ENCODE results near the gene SPINT1. TPM values are rescaled to one million over a fixed set of nuclear protein-coding genes. Genes with fewer than 3 reads are reported as not detected.
A peak's percentile ranks its signal among the peaks of the same experiment; 100 is the strongest.

SPINT1 gene
- total and polyA plus RNA-seq, 12 donors, result 0.17 to 1.9 (median 0.43) TPM; not detected in 1

- Histone ChIP-seq H3K36me3 (no peaks in the 10 kb centered on the region), H3K4me1 (no peaks in the 10 kb centered on the region), H3K27me3 (peaks cover 0 to 15% (median 0%) of the 10 kb centered on the region in 7 donors), H3K9me3 (no peaks in the 10 kb centered on the region), H3K27ac (no peak overlapping the region), H3K4me3 (no peak overlapping the region)
- intact Hi-C loops (cut with DNase I), result no loop called here
- 96 to 97% methylated on average over 1 of the region's 1 CpG for WGBS, 2 donors
- TF ChIP-seq CTCF (IDR thresholded peaks at IDR 0.05), result no peak
- no peak for ATAC-seq
- no peak for DNase-seq
Observed at GRCh38 chr15:40823572-40824343, 20.1 kb upstream of the SPINT1 start.

- Histone ChIP-seq H3K4me1 (no peaks in the 10 kb centered on the region), H3K4me3 (no peak overlapping the region), H3K9me3 (no peaks in the 10 kb centered on the region), H3K36me3 (no peaks in the 10 kb centered on the region), H3K27me3 (peaks cover 0 to 15% (median 0%) of the 10 kb centered on the region in 7 donors), H3K27ac (no peak overlapping the region)
- ATAC-seq (no peak), DNase-seq (no peak)
- intact Hi-C loops (cut with DNase I), result no loop called here
- TF ChIP-seq CTCF (IDR thresholded peaks at IDR 0.05), result no peak
- WGBS, 2 donors, result 74 to 75% methylated on average over 5 of the region's 5 CpGs
Observed at GRCh38 chr15:40825661-40826422, 18.0 kb upstream of the SPINT1 start.

- DNase-seq (no peak), ATAC-seq (no peak)
- WGBS, 2 donors, result 81 to 89% methylated on average over 4 of the region's 4 CpGs
- H3K27me3 ChIP-seq, result peaks cover 0 to 15% (median 0%) of the 10 kb centered on the region in 7 donors
- TF ChIP-seq CTCF (IDR thresholded peaks at IDR 0.05), result no peak
- H3K9me3 ChIP-seq, result no peaks in the 10 kb centered on the region
- no peak overlapping the region for H3K4me3 ChIP-seq
- intact Hi-C loops (cut with DNase I), result no loop called here
- H3K4me1 ChIP-seq, result no peaks in the 10 kb centered on the region
- H3K27ac ChIP-seq, result no peak overlapping the region
- H3K36me3 ChIP-seq, result no peaks in the 10 kb centered on the region
Observed at GRCh38 chr15:40826423-40827075, 17.3 kb upstream of the SPINT1 start.

GRCh38 chr15:40828447-40829036 lies 15.3 kb upstream of the SPINT1 start, which contains the start of gene PPP1R14D:
Gene PPP1R14D, minus strand, starts transcription at chr15:40828708. Its CDS starts 67 bp downstream, at chr15:40828641.
- peak in 1 of 8 donors; percentile 29 for ATAC-seq
- H3K4me1 ChIP-seq, result no peaks in the 10 kb centered on the region
- DNase-seq, result no peak
- no peak within 1 kb of the TSS for H3K27ac ChIP-seq
- no peak within 1 kb of the TSS for H3K4me3 ChIP-seq
- no peaks in the 10 kb centered on the region for H3K9me3 ChIP-seq
- TF ChIP-seq CTCF (IDR thresholded peaks at IDR 0.05), result no peak
- H3K36me3 ChIP-seq, result no peaks in the 10 kb centered on the region
- 88 to 89% methylated on average over 6 of the region's 6 CpGs for WGBS, 2 donors
- H3K27me3 ChIP-seq, result peaks cover 0 to 14% (median 0%) of the 10 kb centered on the region in 7 donors
- intact Hi-C loops (cut with DNase I), result no loop called here

All from heart right ventricle (tissue), 16 donors.